ENCODE results near the gene MAML2.

The MAML2 gene

GRCh38 chr11:96136613-96137298, 206.2 kb downstream of the MAML2 start:
- H3K9ac ChIP-seq (ENCODE audit: low read depth, low read length): no peak overlapping the region; the same call in 1 of the 2 replicates
- H3K4me1 ChIP-seq (ENCODE audit: insufficient read depth, low read length): peaks cover 13% of the 10 kb centered on the region
- H3K36me3 ChIP-seq (ENCODE audit: insufficient read depth, low read depth, low read length): no peaks in the 10 kb centered on the region
- no peaks in the 10 kb centered on the region for H3K27me3 ChIP-seq (ENCODE audit: insufficient read depth, low read length)
- no peak overlapping the region for H3K4me3 ChIP-seq (ENCODE audit: low read length)
- no peaks in the 10 kb centered on the region for H3K9me3 ChIP-seq (ENCODE audit: insufficient read depth, low read depth, low read length)
- no peak overlapping the region for H3K27ac ChIP-seq (ENCODE audit: low read length)

- Histone ChIP-seq H3K27me3 (ENCODE audit: insufficient read depth, low read length) (no peaks in the 10 kb centered on the region), H3K27ac (ENCODE audit: low read length) (no peak overlapping the region), H3K4me1 (ENCODE audit: insufficient read depth, low read length) (peaks cover 13% of the 10 kb centered on the region), H3K9ac (ENCODE audit: low read depth, low read length) (no peak overlapping the region), H3K36me3 (ENCODE audit: insufficient read depth, low read depth, low read length) (no peaks in the 10 kb centered on the region), H3K4me3 (ENCODE audit: low read length) (no peak overlapping the region), H3K9me3 (ENCODE audit: insufficient read depth, low read depth, low read length) (no peaks in the 10 kb centered on the region)
Observed at GRCh38 chr11:96134602-96135001, 208.4 kb downstream of the MAML2 start.

GRCh38 chr11:96132437-96132836, 210.6 kb downstream of the MAML2 start:
- Histone ChIP-seq H3K27ac (ENCODE audit: low read length) (no peak overlapping the region), H3K9ac (ENCODE audit: low read depth, low read length) (no peak overlapping the region), H3K4me3 (ENCODE audit: low read length) (no peak overlapping the region), H3K36me3 (ENCODE audit: insufficient read depth, low read depth, low read length) (no peaks in the 10 kb centered on the region), H3K9me3 (ENCODE audit: insufficient read depth, low read depth, low read length) (no peaks in the 10 kb centered on the region), H3K27me3 (ENCODE audit: insufficient read depth, low read length) (no peaks in the 10 kb centered on the region), H3K4me1 (ENCODE audit: insufficient read depth, low read length) (peaks cover 6% of the 10 kb centered on the region; the same call in 1 of the 2 replicates)

GRCh38 chr11:96130061-96130620, 212.9 kb downstream of the MAML2 start:
- no peaks in the 10 kb centered on the region for H3K9me3 ChIP-seq (ENCODE audit: insufficient read depth, low read depth, low read length)
- H3K27me3 ChIP-seq (ENCODE audit: insufficient read depth, low read length): no peaks in the 10 kb centered on the region
- no peak overlapping the region for H3K27ac ChIP-seq (ENCODE audit: low read length)
- no peaks in the 10 kb centered on the region for H3K36me3 ChIP-seq (ENCODE audit: insufficient read depth, low read depth, low read length)
- no peaks in the 10 kb centered on the region for H3K4me1 ChIP-seq (ENCODE audit: insufficient read depth, low read length)
- H3K4me3 ChIP-seq (ENCODE audit: low read length): no peak overlapping the region
- no peak overlapping the region for H3K9ac ChIP-seq (ENCODE audit: low read depth, low read length)

GRCh38 chr11:96127596-96127959, 215.4 kb downstream of the MAML2 start:
- Histone ChIP-seq H3K27ac (ENCODE audit: low read length) (no peak overlapping the region), H3K27me3 (ENCODE audit: insufficient read depth, low read length) (no peaks in the 10 kb centered on the region), H3K4me1 (ENCODE audit: insufficient read depth, low read length) (peaks cover 2% of the 10 kb centered on the region; the same call in 1 of the 2 replicates), H3K9ac (ENCODE audit: low read depth, low read length) (no peak overlapping the region), H3K36me3 (ENCODE audit: insufficient read depth, low read depth, low read length) (no peaks in the 10 kb centered on the region), H3K4me3 (ENCODE audit: low read length) (no peak overlapping the region), H3K9me3 (ENCODE audit: insufficient read depth, low read depth, low read length) (no peaks in the 10 kb centered on the region)

- H3K9me3 ChIP-seq (ENCODE audit: insufficient read depth, low read depth, low read length): no peaks in the 10 kb centered on the region
- no peak overlapping the region for H3K9ac ChIP-seq (ENCODE audit: low read depth, low read length)
- no peak overlapping the region for H3K27ac ChIP-seq (ENCODE audit: low read length)
- no peaks in the 10 kb centered on the region for H3K27me3 ChIP-seq (ENCODE audit: insufficient read depth, low read length)
- H3K4me1 ChIP-seq (ENCODE audit: insufficient read depth, low read length): peaks cover 2% of the 10 kb centered on the region; the same call in 1 of the 2 replicates
- H3K36me3 ChIP-seq (ENCODE audit: insufficient read depth, low read depth, low read length): no peaks in the 10 kb centered on the region
- no peak overlapping the region for H3K4me3 ChIP-seq (ENCODE audit: low read length)
Observed at GRCh38 chr11:96126917-96127595, 215.9 kb downstream of the MAML2 start.

GRCh38 chr11:96125400-96125799, 217.6 kb downstream of the MAML2 start:
- no peaks in the 10 kb centered on the region for H3K36me3 ChIP-seq (ENCODE audit: insufficient read depth, low read depth, low read length)
- no peaks in the 10 kb centered on the region for H3K27me3 ChIP-seq (ENCODE audit: insufficient read depth, low read length)
- H3K9me3 ChIP-seq (ENCODE audit: insufficient read depth, low read depth, low read length): no peaks in the 10 kb centered on the region
- H3K9ac ChIP-seq (ENCODE audit: low read depth, low read length): no peak overlapping the region
- H3K4me3 ChIP-seq (ENCODE audit: low read length): no peak overlapping the region
- peaks cover 2% of the 10 kb centered on the region; the same call in 1 of the 2 replicates for H3K4me1 ChIP-seq (ENCODE audit: insufficient read depth, low read length)
- H3K27ac ChIP-seq (ENCODE audit: low read length): no peak overlapping the region

- Histone ChIP-seq H3K4me3 (ENCODE audit: low read length) (no peak overlapping the region), H3K36me3 (ENCODE audit: insufficient read depth, low read depth, low read length) (no peaks in the 10 kb centered on the region), H3K27me3 (ENCODE audit: insufficient read depth, low read length) (no peaks in the 10 kb centered on the region), H3K9ac (ENCODE audit: low read depth, low read length) (no peak overlapping the region), H3K9me3 (ENCODE audit: insufficient read depth, low read depth, low read length) (no peaks in the 10 kb centered on the region), H3K27ac (ENCODE audit: low read length) (no peak overlapping the region), H3K4me1 (ENCODE audit: insufficient read depth, low read length) (peaks cover 2% of the 10 kb centered on the region; the same call in 1 of the 2 replicates)
Observed at GRCh38 chr11:96124155-96124554, 218.8 kb downstream of the MAML2 start.

GRCh38 chr11:96123301-96123700, 219.7 kb downstream of the MAML2 start:
- H3K9ac ChIP-seq (ENCODE audit: low read depth, low read length): no peak overlapping the region
- H3K27me3 ChIP-seq (ENCODE audit: insufficient read depth, low read length): no peaks in the 10 kb centered on the region
- H3K4me1 ChIP-seq (ENCODE audit: insufficient read depth, low read length): peaks cover 2% of the 10 kb centered on the region; the same call in 1 of the 2 replicates
- H3K9me3 ChIP-seq (ENCODE audit: insufficient read depth, low read depth, low read length): no peaks in the 10 kb centered on the region
- no peaks in the 10 kb centered on the region for H3K36me3 ChIP-seq (ENCODE audit: insufficient read depth, low read depth, low read length)
- no peak overlapping the region for H3K4me3 ChIP-seq (ENCODE audit: low read length)
- H3K27ac ChIP-seq (ENCODE audit: low read length): no peak overlapping the region

GRCh38 chr11:96122601-96123074, 220.4 kb downstream of the MAML2 start:
- Histone ChIP-seq H3K27me3 (ENCODE audit: insufficient read depth, low read length) (no peaks in the 10 kb centered on the region), H3K36me3 (ENCODE audit: insufficient read depth, low read depth, low read length) (no peaks in the 10 kb centered on the region), H3K9ac (ENCODE audit: low read depth, low read length) (no peak overlapping the region), H3K27ac (ENCODE audit: low read length) (no peak overlapping the region), H3K4me3 (ENCODE audit: low read length) (no peak overlapping the region), H3K9me3 (ENCODE audit: insufficient read depth, low read depth, low read length) (no peaks in the 10 kb centered on the region), H3K4me1 (ENCODE audit: insufficient read depth, low read length) (peaks cover 2% of the 10 kb centered on the region; the same call in 1 of the 2 replicates)

- no peak overlapping the region for H3K27ac ChIP-seq (ENCODE audit: low read length)
- H3K4me3 ChIP-seq (ENCODE audit: low read length): no peak overlapping the region
- no peaks in the 10 kb centered on the region for H3K27me3 ChIP-seq (ENCODE audit: insufficient read depth, low read length)
- H3K36me3 ChIP-seq (ENCODE audit: insufficient read depth, low read depth, low read length): no peaks in the 10 kb centered on the region
- H3K4me1 ChIP-seq (ENCODE audit: insufficient read depth, low read length): peaks cover 2% of the 10 kb centered on the region; the same call in 1 of the 2 replicates
- no peaks in the 10 kb centered on the region for H3K9me3 ChIP-seq (ENCODE audit: insufficient read depth, low read depth, low read length)
- no peak overlapping the region for H3K9ac ChIP-seq (ENCODE audit: low read depth, low read length)
Observed at GRCh38 chr11:96119211-96119610, 223.8 kb downstream of the MAML2 start.

- Histone ChIP-seq H3K4me1 (ENCODE audit: insufficient read depth, low read length) (peaks cover 17% of the 10 kb centered on the region), H3K27ac (ENCODE audit: low read length) (no peak overlapping the region), H3K36me3 (ENCODE audit: insufficient read depth, low read depth, low read length) (no peaks in the 10 kb centered on the region), H3K9me3 (ENCODE audit: insufficient read depth, low read depth, low read length) (no peaks in the 10 kb centered on the region), H3K27me3 (ENCODE audit: insufficient read depth, low read length) (no peaks in the 10 kb centered on the region), H3K9ac (ENCODE audit: low read depth, low read length) (no peak overlapping the region), H3K4me3 (ENCODE audit: low read length) (no peak overlapping the region)
Observed at GRCh38 chr11:96116376-96116775, 226.6 kb downstream of the MAML2 start.

Measured in iPS-20b (cell line).